Astrocyte of the cerebellum (primary cell): ENCODE measurements around the gene ELN.

ENCODE experiments used
- DNase-seq: peaks from one replicate; pipeline ENCODE4 v3.0.0-alpha.2; 2011; ENCODE audit warnings: low read depth
- H3K4me3 ChIP-seq: 2 replicates; pipeline ENCODE4 v1.5.1; 2011; ENCODE audit warnings: mild to moderate bottlenecking, low read depth, low read length, moderate library complexity
- in situ Hi-C: cut with HindIII; loops from 2 replicates; pipeline ENCODE4 v1.10.0; 2017; ENCODE audit warnings: low sequenced_read_pairs
- TF ChIP-seq, protein P1 (sequence below): IDR thresholded peaks from 2 replicates; pipeline ENCODE4 v1.5.1; 2012; ENCODE audit warnings: low read length, low read depth, moderate library complexity, mild to moderate bottlenecking; ENCODE audit errors: missing control alignments

Gene ELN

DNA sequence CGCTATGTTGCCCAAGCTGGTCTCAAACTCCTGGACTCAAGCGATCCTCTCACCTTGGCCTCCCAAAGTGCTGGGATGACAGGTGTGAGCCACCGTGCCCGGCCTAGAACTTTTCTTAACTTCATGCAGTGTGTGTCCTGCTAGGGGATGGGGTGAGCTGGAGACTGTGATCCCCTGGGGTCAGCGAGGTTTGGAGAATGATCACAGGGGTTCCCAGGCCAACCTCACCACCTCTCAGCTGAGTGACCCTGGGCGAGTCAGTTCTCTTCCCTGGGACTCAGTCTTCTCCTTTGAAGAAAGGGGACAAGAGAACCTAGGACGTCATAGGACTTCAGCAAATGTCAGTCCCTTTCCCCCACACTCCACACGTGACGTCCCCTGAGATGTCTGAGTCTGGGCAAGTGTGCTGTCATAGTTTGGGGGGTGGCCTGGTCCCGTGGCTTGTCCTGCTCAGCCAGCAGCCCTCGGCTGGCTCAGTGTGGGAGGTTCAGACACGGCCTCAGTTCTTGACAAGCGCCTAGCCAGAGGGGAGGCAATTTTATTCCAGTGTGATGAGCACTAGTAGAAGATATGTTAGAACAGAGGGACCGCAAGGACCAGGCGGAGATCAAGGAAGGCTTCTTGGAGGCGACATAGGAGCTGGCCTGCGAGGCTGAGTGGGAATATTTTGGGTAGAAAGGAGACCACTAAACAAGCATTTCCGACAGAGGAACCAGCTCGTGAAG, 43.3 kb upstream of the ELN start:
- DNase-seq, result no peak
- in situ Hi-C loops, result no loop called here
- TF ChIP-seq, protein P1, sequence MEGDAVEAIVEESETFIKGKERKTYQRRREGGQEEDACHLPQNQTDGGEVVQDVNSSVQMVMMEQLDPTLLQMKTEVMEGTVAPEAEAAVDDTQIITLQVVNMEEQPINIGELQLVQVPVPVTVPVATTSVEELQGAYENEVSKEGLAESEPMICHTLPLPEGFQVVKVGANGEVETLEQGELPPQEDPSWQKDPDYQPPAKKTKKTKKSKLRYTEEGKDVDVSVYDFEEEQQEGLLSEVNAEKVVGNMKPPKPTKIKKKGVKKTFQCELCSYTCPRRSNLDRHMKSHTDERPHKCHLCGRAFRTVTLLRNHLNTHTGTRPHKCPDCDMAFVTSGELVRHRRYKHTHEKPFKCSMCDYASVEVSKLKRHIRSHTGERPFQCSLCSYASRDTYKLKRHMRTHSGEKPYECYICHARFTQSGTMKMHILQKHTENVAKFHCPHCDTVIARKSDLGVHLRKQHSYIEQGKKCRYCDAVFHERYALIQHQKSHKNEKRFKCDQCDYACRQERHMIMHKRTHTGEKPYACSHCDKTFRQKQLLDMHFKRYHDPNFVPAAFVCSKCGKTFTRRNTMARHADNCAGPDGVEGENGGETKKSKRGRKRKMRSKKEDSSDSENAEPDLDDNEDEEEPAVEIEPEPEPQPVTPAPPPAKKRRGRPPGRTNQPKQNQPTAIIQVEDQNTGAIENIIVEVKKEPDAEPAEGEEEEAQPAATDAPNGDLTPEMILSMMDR, result no peak
- H3K4me3 ChIP-seq, result no peak overlapping the region

DNA sequence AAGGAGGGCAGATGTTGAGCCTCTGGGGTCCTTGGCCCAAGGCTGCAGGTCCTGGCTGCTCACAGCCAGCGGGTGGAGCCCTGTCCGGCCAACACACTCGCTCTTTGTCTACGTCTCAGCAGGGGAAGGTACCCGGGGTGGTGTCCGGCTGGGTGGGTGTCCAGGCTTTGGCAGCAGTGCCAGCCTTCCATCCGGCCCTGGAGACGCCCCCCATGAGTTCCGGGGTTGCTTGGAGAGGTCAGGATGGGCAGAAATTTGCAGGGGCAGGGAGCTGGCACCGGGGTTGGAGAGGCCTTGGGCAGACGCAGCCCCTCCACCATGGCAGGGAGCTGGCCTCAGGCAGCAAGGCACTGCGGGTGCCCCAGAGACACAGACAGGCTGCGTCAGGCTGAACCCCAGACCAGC, 42.2 kb upstream of the ELN start:
- DNase-seq, result no peak
- no peak overlapping the region for H3K4me3 ChIP-seq
- in situ Hi-C loops, result no loop called here
- TF ChIP-seq, protein P1, result peak; percentile 11

DNA sequence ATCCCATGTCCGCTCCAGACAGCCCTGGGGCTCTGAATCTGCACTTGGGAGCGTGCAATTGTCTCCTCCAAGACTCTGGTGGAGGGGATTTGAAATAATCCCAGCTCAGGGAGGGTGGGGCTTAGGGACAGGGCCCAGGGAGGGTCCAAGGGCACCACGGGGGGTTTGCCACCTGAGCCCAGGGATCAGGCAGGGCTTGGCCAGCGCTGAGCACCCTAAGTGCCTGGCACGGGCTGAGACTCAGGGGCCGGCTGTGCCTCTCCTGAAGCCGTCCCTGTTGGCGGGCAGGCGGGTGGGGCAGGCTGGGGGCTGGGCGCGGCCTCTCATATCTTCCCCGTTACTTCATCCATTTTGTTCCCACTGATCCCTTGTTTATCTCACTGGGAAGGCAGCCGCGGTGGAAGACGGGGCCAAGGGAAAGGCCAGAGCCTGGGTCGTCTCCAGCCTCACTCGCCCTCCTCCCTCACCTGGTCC, 41.8 kb upstream of the ELN start:
- DNase-seq, result no peak
- in situ Hi-C loops, result no loop called here
- H3K4me3 ChIP-seq, result no peak overlapping the region
- TF ChIP-seq, protein P1, result no peak

DNA sequence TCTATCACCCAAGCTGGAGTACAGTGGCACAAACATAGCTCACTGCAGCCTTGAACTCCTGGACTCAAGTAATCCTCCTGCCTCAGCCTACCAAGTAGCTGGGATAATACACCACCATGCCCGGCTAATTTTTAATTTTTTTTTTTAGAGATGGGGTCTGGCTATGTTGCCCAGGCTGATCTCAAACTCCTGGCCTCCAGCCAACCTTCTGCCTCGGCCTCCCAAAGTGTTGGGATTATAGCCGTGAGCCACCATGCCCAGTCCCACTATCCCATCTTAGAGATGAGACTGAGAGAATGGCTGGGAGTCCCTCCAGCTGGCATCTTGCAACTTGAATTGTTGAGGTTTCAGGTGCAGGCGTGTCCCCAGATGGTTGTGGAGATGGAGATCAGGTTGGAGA, 40.7 kb upstream of the ELN start:
- in situ Hi-C loops, result no loop called here
- DNase-seq, result no peak
- no peak overlapping the region for H3K4me3 ChIP-seq
- TF ChIP-seq, protein P1, result no peak

DNA sequence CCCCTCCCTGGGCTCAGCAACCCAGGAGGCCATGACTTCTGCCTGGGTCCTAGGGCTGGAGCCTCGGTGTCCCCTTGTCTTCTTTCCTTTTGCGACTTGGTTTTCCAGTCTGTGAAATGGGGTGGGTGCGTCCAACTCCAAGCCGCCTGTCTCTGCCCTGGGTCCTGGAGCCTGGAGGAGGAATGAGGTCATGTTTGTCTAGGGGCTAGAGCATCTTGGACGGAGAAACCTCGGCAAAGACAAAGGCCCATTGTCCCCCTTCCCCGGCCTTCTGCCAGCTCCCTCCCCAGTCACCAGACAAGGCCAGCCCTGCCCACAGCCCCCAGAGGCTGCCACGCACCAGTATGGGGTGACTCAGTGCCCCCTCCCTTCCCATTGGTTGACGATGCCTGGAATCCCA, 39.8 kb upstream of the ELN start:
- H3K4me3 ChIP-seq, result no peak overlapping the region

DNA sequence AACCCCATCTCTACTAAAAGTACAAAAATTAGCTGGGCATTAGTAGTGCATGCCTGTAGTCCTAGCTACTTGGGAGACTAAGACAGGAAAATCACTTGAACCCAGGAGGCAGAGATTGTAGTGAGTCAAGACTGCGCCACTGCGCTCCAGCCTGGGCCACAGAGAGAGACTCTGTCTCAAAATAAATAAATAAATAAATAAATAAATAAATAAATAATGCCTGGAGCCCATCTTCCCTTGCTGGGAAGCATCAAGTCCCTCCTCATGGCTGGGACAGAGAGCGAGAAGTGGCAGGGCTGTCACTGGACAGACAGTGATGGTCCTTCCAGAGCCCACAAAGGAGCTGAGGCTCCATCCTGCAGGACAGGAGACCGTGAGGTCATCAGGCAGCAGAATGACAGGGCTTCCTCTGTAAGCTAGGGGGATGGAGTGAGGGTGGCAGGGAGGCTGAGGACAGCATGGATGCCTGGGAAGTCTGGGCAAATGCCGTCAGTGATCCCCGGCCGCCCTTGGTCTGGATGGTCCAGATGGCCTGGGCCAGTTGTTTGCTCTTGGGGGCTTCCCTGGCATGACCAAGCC, 36.4 kb upstream of the ELN start:
- in situ Hi-C loops, result no loop called here
- TF ChIP-seq, protein P1, result no peak
- no peak for DNase-seq
- H3K4me3 ChIP-seq, result no peak overlapping the region

More for the DNA sequence above, 39.8 kb upstream of the ELN start:
- no peak for DNase-seq
- TF ChIP-seq, protein P1, result no peak
- in situ Hi-C loops, result no loop called here
